ENCODE measurements around the gene MOSPD3.

Gene MOSPD3

DNA sequence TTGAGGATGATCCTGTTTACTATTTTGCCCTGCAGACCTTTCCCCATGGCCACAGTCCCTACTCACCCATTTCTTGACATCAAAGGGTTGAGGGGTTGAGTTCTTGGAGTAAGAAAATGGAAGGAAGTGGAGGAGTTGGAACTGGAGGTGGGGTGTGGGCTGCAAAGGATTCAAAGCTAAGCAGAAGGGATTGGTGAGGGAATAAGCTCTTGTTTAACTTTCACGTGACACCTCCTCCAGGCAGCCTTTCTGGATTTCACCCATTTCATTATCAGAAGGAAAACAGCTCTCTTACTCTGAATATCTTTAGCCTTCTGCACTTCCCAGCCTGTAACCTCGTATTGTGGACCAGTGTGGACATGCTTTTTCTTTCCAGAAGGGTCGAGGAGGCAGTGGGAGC is 13.7 kb downstream of the MOSPD3 start:
- Histone ChIP-seq H3K27me3 (ENCODE audit: insufficient read depth, poor library complexity, severe bottlenecking) (no peaks in the 10 kb centered on the region), H3K27ac (replicated peaks) (no peak overlapping the region), H3K4me3 (replicated peaks; ENCODE audit: insufficient read depth, low read length) (peak overlapping the region; percentile 29; the same call in 1 of the 2 replicates)
- DNase-seq (ENCODE audit: low read depth in 1 of 2, low spot score in 1 of 2): no peak
- TF ChIP-seq, protein P1, sequence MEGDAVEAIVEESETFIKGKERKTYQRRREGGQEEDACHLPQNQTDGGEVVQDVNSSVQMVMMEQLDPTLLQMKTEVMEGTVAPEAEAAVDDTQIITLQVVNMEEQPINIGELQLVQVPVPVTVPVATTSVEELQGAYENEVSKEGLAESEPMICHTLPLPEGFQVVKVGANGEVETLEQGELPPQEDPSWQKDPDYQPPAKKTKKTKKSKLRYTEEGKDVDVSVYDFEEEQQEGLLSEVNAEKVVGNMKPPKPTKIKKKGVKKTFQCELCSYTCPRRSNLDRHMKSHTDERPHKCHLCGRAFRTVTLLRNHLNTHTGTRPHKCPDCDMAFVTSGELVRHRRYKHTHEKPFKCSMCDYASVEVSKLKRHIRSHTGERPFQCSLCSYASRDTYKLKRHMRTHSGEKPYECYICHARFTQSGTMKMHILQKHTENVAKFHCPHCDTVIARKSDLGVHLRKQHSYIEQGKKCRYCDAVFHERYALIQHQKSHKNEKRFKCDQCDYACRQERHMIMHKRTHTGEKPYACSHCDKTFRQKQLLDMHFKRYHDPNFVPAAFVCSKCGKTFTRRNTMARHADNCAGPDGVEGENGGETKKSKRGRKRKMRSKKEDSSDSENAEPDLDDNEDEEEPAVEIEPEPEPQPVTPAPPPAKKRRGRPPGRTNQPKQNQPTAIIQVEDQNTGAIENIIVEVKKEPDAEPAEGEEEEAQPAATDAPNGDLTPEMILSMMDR (IDR thresholded peaks at IDR 0.05; ENCODE audit: insufficient read depth, low read length): no peak
- no peak for TF ChIP-seq POLR2AphosphoS5 (IDR thresholded peaks at IDR 0.05; ENCODE audit: low read depth)
- no peak for TF ChIP-seq SPI1 (IDR thresholded peaks at IDR 0.05; ENCODE audit: borderline replicate concordance, low read depth)
- no peak for TF ChIP-seq GABPA (IDR thresholded peaks at IDR 0.05; ENCODE audit: low read depth)
- TF ChIP-seq, protein P2, sequence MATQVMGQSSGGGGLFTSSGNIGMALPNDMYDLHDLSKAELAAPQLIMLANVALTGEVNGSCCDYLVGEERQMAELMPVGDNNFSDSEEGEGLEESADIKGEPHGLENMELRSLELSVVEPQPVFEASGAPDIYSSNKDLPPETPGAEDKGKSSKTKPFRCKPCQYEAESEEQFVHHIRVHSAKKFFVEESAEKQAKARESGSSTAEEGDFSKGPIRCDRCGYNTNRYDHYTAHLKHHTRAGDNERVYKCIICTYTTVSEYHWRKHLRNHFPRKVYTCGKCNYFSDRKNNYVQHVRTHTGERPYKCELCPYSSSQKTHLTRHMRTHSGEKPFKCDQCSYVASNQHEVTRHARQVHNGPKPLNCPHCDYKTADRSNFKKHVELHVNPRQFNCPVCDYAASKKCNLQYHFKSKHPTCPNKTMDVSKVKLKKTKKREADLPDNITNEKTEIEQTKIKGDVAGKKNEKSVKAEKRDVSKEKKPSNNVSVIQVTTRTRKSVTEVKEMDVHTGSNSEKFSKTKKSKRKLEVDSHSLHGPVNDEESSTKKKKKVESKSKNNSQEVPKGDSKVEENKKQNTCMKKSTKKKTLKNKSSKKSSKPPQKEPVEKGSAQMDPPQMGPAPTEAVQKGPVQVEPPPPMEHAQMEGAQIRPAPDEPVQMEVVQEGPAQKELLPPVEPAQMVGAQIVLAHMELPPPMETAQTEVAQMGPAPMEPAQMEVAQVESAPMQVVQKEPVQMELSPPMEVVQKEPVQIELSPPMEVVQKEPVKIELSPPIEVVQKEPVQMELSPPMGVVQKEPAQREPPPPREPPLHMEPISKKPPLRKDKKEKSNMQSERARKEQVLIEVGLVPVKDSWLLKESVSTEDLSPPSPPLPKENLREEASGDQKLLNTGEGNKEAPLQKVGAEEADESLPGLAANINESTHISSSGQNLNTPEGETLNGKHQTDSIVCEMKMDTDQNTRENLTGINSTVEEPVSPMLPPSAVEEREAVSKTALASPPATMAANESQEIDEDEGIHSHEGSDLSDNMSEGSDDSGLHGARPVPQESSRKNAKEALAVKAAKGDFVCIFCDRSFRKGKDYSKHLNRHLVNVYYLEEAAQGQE (IDR thresholded peaks at IDR 0.05; ENCODE audit: insufficient replicate concordance, low read depth): no peak

DNA sequence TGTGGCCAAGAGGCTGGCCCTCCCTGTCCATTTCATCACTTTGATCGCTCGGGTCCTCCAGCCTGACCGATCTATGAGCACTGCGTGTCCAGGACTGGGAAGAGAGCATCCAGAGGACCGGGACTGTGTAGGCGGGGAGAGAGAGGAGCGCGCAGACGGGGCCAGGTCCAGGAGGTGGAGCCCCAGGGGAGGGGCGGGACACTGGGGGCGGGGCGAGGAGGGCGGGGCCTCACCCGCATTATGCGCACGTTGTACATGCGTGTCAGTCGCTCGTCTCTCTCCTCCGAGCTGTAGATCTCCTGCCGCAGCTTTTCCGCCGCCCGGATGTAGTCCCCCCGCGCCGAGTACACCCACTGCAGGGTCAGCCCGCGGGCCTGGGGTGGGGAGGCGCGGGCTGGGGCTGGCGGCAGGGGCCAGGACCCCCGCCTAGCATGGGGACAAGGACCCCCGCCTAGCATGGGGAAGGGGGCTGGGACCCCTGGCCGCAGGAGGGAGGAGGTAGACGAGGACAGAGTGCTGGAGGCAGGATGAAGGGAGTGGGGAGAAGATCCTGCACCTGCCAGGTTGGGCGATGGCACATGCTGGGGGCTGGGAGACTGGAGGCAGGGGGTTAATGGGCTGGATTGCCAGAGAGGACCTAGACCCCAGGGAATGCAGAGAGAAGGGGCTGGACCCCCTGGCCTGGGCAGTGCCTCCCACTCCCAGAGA is 14.3 kb downstream of the MOSPD3 start:
- Histone ChIP-seq H3K27ac (replicated peaks) (no peak overlapping the region), H3K27me3 (ENCODE audit: insufficient read depth, poor library complexity, severe bottlenecking) (no peaks in the 10 kb centered on the region), H3K4me3 (replicated peaks; ENCODE audit: insufficient read depth, low read length) (peak overlapping the region; percentile 29)
- peak; percentile 74 to 76 for DNase-seq (ENCODE audit: low read depth in 1 of 2, low spot score in 1 of 2)
- TF ChIP-seq, protein P2 (IDR thresholded peaks at IDR 0.05; ENCODE audit: insufficient replicate concordance, low read depth): no peak
- no peak for TF ChIP-seq GABPA (IDR thresholded peaks at IDR 0.05; ENCODE audit: low read depth)
- no peak for TF ChIP-seq SPI1 (IDR thresholded peaks at IDR 0.05; ENCODE audit: borderline replicate concordance, low read depth)

DNA sequence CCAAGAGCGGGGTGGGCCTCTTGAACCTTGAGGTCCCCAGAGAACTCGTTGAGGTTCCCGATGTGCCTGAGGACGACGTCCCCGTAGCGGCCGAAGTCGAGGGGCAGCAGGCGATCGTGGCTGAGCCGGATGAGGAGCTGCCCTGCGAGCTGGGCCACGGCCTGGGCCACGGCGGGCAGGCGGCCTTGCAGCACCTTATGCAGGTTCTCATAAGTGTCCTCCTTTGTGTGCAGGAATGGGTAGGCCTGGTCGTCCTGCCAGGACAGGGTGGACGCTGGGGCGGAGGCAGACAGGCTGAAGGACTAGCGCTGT is 14.9 kb downstream of the MOSPD3 start:
- Histone ChIP-seq H3K27me3 (ENCODE audit: insufficient read depth, poor library complexity, severe bottlenecking) (no peaks in the 10 kb centered on the region), H3K27ac (replicated peaks) (no peak overlapping the region), H3K4me3 (replicated peaks; ENCODE audit: insufficient read depth, low read length) (peak overlapping the region; percentile 29)
- TF ChIP-seq POLR2AphosphoS5 (IDR thresholded peaks at IDR 0.05; ENCODE audit: low read depth) (no peak), GABPA (IDR thresholded peaks at IDR 0.05; ENCODE audit: low read depth) (no peak), SPI1 (IDR thresholded peaks at IDR 0.05; ENCODE audit: borderline replicate concordance, low read depth) (no peak)
- TF ChIP-seq, protein P2 (IDR thresholded peaks at IDR 0.05; ENCODE audit: insufficient replicate concordance, low read depth): no peak
- TF ChIP-seq, protein P1 (IDR thresholded peaks at IDR 0.05; ENCODE audit: insufficient read depth, low read length): no peak
- no peak for DNase-seq (ENCODE audit: low read depth in 1 of 2, low spot score in 1 of 2)
